Liver (tissue), 9 donors: ENCODE data around the gene CBX6. TPM values are rescaled to one million over a fixed set of nuclear protein-coding genes. Genes with fewer than 3 reads are reported as not detected.
A peak's percentile ranks its signal among the peaks of the same experiment; 100 is the strongest.

Source experiments
- DNase-seq: peaks from one replicate; pipeline ENCODE4 v3.0.0-alpha.2; 2017; ENCODE audit warnings: low spot score
- H3K27ac ChIP-seq, 2 donors: one replicate each; pipeline ENCODE4 v1.7.0; 2013; ENCODE audit warnings: inconsistent platforms in 2 of 2, low read length in 2 of 2, control low read depth in 1 of 2, low read depth in 1 of 2, mild to moderate bottlenecking in 1 of 2
- H3K27me3 ChIP-seq, 4 donors: one replicate each; pipeline versions ENCODE4 v1.6.1 to v1.7.0; 2013; ENCODE audit warnings: low read length in 3 of 4, inconsistent platforms in 1 of 4, mild to moderate bottlenecking in 1 of 4, moderate library complexity in 1 of 4; ENCODE audit not compliant: control insufficient read depth in 4 of 4, insufficient read depth in 4 of 4
- H3K36me3 ChIP-seq, 4 donors: one replicate each; pipeline versions ENCODE4 v1.6.1 to v1.7.0; 2013; ENCODE audit warnings: low read length in 3 of 4, mild to moderate bottlenecking in 3 of 4, low read depth in 1 of 4, moderate library complexity in 1 of 4; ENCODE audit not compliant: control insufficient read depth in 4 of 4, insufficient read depth in 3 of 4
- H3K4me1 ChIP-seq, 4 donors: one replicate each; pipeline versions ENCODE4 v1.6.1 to v1.7.0; 2013; ENCODE audit warnings: low read length in 3 of 4, mild to moderate bottlenecking in 3 of 4, moderate library complexity in 1 of 4; ENCODE audit not compliant: control insufficient read depth in 4 of 4, insufficient read depth in 4 of 4
- H3K4me3 ChIP-seq, 3 donors: one replicate each; pipeline versions ENCODE4 v1.6.1 to v1.7.0; 2013; ENCODE audit warnings: low read length in 3 of 3, control low read depth in 1 of 3, low read depth in 1 of 3, mild to moderate bottlenecking in 1 of 3
- H3K9ac ChIP-seq, 2 donors: one replicate each; pipeline ENCODE4 v1.7.0; 2013; ENCODE audit warnings: low read length in 2 of 2, mild to moderate bottlenecking in 2 of 2, moderate library complexity in 2 of 2, control low read depth in 1 of 2, low read depth in 1 of 2
- H3K9me3 ChIP-seq, 4 donors: one replicate each; pipeline versions ENCODE4 v1.6.1 to v1.7.0; 2013; ENCODE audit warnings: low read length in 3 of 4; ENCODE audit not compliant: control insufficient read depth in 4 of 4
- ATF3 ChIP-seq: IDR thresholded peaks from 2 replicates; pipeline ENCODE4 v1.6.1; 2016; ENCODE audit warnings: antibody characterized with exemption
- EGR1 ChIP-seq, 2 donors: IDR thresholded peaks; 2 replicates each; pipeline ENCODE4 v1.6.1; 2016 to 2018; ENCODE audit warnings: antibody characterized with exemption in 2 of 2, low read depth in 2 of 2
- FOXA1 ChIP-seq: IDR thresholded peaks from 2 replicates; pipeline ENCODE4 v1.6.1; 2016; ENCODE audit warnings: antibody characterized with exemption
- FOXA2 ChIP-seq: IDR thresholded peaks from 2 replicates; pipeline ENCODE4 v1.6.1; 2016; ENCODE audit warnings: antibody characterized with exemption
- HNF4A ChIP-seq, 2 donors: conservative IDR thresholded peaks; 2 replicates each; pipeline ENCODE4 v1.6.1; 2016; ENCODE audit warnings: antibody characterized with exemption in 2 of 2, mild to moderate bottlenecking in 2 of 2
- SP1 ChIP-seq: IDR thresholded peaks from 2 replicates; pipeline ENCODE4 v1.6.1; 2018; ENCODE audit warnings: antibody characterized with exemption, mild to moderate bottlenecking
- TAF1 ChIP-seq: conservative IDR thresholded peaks from 2 replicates; pipeline ENCODE4 v1.6.1; 2016; ENCODE audit warnings: antibody characterized with exemption, mild to moderate bottlenecking
- whole genome bisulfite sequencing: extraction: QIAGEN DNeasy Blood & Tissue Kit; methylation state at CpG from one replicate; pipeline ENCODE4 v1.1.7; 2013; 5-methylcytosine and 5-hydroxymethylcytosine counted together
- polyA plus RNA-seq, 2 donors: library from polyadenylated mRNA; stranded (reverse) in 1 of 2; unstranded in 1 of 2; fragments of 200-250 nt in 1 of 2; fragments of >200 nt in 1 of 2; fragmentation: Nextera tagmentation in 1 of 2; extraction: Ambion mirVana in 1 of 2; gene quantifications; one replicate each; pipeline versions ENCODE4 v1.2.1 to v1.2.3, GENCODE V29; 2013 to 2015
- total RNA-seq, 2 donors: library from RNA; depleted of rRNA; stranded (reverse); fragments of >200 nt; gene quantifications; one replicate each; pipeline ENCODE4 v1.2.3, GENCODE V29; 2014
- TF ChIP-seq, protein P1 (sequence below): fragments of 150-350 bp; IDR thresholded peaks from 2 replicates; pipeline ENCODE4 v1.5.1; 2017; ENCODE audit warnings: improper control_type of control experiment, low read depth, low read length; ENCODE audit not compliant: missing input control
- TF ChIP-seq, protein P2 (sequence below): IDR thresholded peaks from 2 replicates; pipeline ENCODE4 v1.6.1; 2016; ENCODE audit warnings: antibody characterized with exemption
- TF ChIP-seq, protein P3 (sequence below): IDR thresholded peaks from 2 replicates; pipeline ENCODE4 v1.6.1; 2016; ENCODE audit warnings: antibody characterized with exemption
- donor health status: healthy.
- donor health status: healthy.
- donor health status: healthy.
- donor health status: healthy.
- donor health status: healthy.

CBX6 gene
- total and polyA plus RNA-seq, 4 donors = 7.3 to 11.0 (median 10.2) TPM

DNA sequence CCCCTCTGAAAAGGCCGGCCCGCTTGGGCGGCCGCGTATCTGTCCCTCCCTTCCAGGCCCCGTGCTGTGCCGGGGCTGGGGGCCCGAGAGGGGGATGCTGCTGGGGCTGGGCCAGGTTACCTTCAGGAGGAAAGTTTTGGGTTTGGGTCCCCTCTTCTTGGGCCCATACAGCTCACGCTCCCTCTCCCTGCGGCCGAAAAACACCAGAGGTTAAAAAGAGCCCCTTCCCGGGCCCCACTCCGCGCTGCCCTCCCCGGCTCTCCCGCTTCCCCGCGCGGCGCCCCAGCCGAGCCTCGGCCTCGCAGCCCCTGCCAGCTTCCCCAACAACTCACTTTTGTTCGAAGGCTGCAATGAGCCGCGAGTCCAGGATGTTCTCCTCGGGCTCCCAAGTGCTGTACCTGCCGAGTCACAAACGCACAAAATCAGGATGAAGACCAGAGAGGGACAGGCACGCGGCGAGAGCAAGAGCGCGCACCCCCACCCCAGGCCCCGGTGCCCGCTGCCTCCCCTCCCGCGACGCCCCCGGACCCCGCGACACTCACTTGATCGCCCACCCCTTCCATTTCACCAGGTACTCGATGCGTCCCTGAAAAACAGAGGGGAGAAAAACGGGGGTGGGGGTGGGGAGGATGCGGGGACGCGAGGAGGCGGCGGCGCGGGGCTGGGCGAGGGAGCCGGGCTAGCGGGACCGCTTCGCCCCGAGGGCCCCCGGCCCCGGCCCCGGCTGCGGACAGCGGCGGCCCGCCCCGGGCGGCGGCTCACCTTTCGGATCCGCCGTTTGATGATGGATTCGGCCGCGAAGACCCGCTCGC lies 450 bp downstream of the CBX6 start:
- peaks cover 2 to 12% (median 5%) of the 10 kb centered on the region in 4 donors for H3K4me1 ChIP-seq
- peaks cover 0 to 5% (median 0%) of the 10 kb centered on the region in 4 donors for H3K36me3 ChIP-seq

GRCh38 chr22:38870791-38871359 lies 1.1 kb downstream of the CBX6 start:
- Histone ChIP-seq H3K4me1 (peaks cover 2 to 12% (median 5%) of the 10 kb centered on the region in 4 donors), H3K9ac (no peak overlapping the region), H3K27me3 (no peaks in the 10 kb centered on the region), H3K36me3 (peaks cover 0 to 7% (median 0%) of the 10 kb centered on the region in 4 donors), H3K4me3 (peak overlapping the region in 1 of 3 donors; percentile 82), H3K9me3 (no peaks in the 10 kb centered on the region), H3K27ac (peak overlapping the region; percentile 43 to 59)
- WGBS = 35% methylated on average over 2 of the region's 2 CpGs
- no peak for DNase-seq
- TF ChIP-seq HNF4A (conservative IDR thresholded peaks at IDR 0.05) (no peak), SP1 (no peak)
- TF ChIP-seq, protein P1, sequence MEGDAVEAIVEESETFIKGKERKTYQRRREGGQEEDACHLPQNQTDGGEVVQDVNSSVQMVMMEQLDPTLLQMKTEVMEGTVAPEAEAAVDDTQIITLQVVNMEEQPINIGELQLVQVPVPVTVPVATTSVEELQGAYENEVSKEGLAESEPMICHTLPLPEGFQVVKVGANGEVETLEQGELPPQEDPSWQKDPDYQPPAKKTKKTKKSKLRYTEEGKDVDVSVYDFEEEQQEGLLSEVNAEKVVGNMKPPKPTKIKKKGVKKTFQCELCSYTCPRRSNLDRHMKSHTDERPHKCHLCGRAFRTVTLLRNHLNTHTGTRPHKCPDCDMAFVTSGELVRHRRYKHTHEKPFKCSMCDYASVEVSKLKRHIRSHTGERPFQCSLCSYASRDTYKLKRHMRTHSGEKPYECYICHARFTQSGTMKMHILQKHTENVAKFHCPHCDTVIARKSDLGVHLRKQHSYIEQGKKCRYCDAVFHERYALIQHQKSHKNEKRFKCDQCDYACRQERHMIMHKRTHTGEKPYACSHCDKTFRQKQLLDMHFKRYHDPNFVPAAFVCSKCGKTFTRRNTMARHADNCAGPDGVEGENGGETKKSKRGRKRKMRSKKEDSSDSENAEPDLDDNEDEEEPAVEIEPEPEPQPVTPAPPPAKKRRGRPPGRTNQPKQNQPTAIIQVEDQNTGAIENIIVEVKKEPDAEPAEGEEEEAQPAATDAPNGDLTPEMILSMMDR = no peak

More for the DNA sequence above, 450 bp downstream of the CBX6 start:
- Histone ChIP-seq H3K27me3 (no peaks in the 10 kb centered on the region), H3K9ac (no peak overlapping the region), H3K9me3 (no peaks in the 10 kb centered on the region), H3K4me3 (peak overlapping the region; percentile 45 to 82 (median 63)), H3K27ac (peak overlapping the region; percentile 43 to 59)
- DNase-seq = peak; percentile 50
- WGBS = 5% methylated on average over 77 of the region's 77 CpGs
- TF ChIP-seq SP1 = no peak
- TF ChIP-seq, protein P2, sequence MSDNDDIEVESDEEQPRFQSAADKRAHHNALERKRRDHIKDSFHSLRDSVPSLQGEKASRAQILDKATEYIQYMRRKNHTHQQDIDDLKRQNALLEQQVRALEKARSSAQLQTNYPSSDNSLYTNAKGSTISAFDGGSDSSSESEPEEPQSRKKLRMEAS = no peak
- no peak for TF ChIP-seq TAF1
- TF ChIP-seq, protein P1 = no peak
- TF ChIP-seq EGR1 (IDR thresholded peaks at IDR 0.05; ENCODE audit: low read depth in 2 of 2) = no peak

DNA sequence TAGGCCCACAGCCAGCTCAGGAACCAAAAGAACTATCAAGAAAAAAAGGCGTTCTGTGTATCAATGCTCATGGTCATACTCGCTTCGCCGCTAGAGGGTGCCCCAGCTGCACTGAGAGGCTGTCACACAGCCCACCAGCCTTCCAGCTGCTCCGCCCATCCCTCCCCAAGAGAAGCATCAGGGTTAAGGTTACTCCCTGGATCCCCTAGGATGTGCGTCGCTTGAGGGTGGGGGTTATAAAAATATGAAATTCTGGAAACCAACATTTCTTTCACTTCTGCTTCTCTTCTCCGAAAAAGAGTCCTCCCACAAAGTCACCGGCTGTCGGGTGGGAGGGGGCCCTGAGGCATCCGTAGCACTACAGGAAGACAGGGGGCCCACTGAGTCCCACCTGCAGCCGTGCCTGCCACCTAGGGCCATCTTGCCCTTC lies 1.7 kb downstream of the CBX6 start:
- Histone ChIP-seq H3K4me3 (no peak overlapping the region), H3K27me3 (no peaks in the 10 kb centered on the region), H3K27ac (peak overlapping the region; percentile 6 to 59), H3K9me3 (no peaks in the 10 kb centered on the region), H3K4me1 (peaks cover 2 to 12% (median 7%) of the 10 kb centered on the region in 4 donors), H3K9ac (no peak overlapping the region), H3K36me3 (peaks cover 0 to 7% (median 0%) of the 10 kb centered on the region in 4 donors)
- WGBS = 17% methylated on average over 12 of the region's 12 CpGs
- DNase-seq = peak; percentile 93
- TF ChIP-seq, protein P3, sequence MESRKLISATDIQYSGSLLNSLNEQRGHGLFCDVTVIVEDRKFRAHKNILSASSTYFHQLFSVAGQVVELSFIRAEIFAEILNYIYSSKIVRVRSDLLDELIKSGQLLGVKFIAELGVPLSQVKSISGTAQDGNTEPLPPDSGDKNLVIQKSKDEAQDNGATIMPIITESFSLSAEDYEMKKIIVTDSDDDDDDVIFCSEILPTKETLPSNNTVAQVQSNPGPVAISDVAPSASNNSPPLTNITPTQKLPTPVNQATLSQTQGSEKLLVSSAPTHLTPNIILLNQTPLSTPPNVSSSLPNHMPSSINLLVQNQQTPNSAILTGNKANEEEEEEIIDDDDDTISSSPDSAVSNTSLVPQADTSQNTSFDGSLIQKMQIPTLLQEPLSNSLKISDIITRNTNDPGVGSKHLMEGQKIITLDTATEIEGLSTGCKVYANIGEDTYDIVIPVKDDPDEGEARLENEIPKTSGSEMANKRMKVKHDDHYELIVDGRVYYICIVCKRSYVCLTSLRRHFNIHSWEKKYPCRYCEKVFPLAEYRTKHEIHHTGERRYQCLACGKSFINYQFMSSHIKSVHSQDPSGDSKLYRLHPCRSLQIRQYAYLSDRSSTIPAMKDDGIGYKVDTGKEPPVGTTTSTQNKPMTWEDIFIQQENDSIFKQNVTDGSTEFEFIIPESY = no peak
- TF ChIP-seq, protein P1 = peak; percentile 74
- no peak for TF ChIP-seq FOXA2
- no peak for TF ChIP-seq ATF3
- TF ChIP-seq TAF1 = no peak
- TF ChIP-seq FOXA1 = no peak
- TF ChIP-seq SP1 = no peak
- TF ChIP-seq EGR1 (IDR thresholded peaks at IDR 0.05; ENCODE audit: low read depth in 2 of 2) = no peak
- TF ChIP-seq, protein P2 = no peak
